RCC 7860 (cell line): ENCODE measurements around the gene NAXE.
"Not testable (repeated sequence)": the region's sequence is repeated elsewhere in the genome, so short reads cannot be mapped to it uniquely, and the experiment has no call there.

Experiments
- DNase-seq: peaks from one replicate; pipeline ENCODE4 v3.0.0-alpha.2; 2015; ENCODE audit warnings: low spot score
- FAIRE-seq: peaks from 2 replicates; lab custom pipeline; 2012; peaks lifted over from hg19 to GRCh38; lab: Jason Lieb, UNC

Gene NAXE

DNA sequence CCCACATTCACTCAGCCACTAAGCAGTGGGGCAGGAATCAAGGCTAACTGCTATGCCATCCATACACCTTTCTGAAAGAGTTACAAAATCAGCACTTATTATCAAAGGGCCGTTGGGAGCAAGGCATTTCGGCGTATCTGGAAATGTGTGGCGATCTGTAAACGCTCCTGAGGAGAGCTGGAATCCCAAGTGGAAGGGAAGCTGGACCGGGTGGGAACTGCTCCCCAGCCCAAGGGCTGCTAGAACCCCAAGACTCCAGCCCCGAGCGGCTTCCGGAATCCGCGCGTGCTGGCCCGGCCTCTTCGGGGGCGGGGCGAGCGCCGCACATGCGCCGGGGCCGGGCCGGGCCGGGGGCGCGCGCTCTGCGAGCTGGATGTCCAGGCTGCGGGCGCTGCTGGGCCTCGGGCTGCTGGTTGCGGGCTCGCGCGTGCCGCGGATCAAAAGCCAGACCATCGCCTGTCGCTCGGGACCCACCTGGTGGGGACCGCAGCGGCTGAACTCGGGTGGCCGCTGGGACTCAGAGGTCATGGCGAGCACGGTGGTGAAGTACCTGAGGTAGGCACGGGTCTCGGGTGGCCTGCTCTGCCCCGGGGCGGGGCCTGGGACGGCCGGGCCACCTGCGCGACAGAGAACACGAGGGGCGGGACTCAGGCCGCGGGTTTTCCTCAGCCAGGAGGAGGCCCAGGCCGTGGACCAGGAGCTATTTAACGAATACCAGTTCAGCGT lies at the start of gene NAXE:
Gene NAXE (plus strand): TSS at position 345 of the 726 bp plus-strand sequence. CDS start 29 bp downstream, at position 374.
- FAIRE-seq (no peak), DNase-seq (peak; percentile 28)

GRCh38 chr1:156543066-156543465 lies 48.5 kb upstream of the NAXE start:
- FAIRE-seq (no peak), DNase-seq (no peak)

DNA sequence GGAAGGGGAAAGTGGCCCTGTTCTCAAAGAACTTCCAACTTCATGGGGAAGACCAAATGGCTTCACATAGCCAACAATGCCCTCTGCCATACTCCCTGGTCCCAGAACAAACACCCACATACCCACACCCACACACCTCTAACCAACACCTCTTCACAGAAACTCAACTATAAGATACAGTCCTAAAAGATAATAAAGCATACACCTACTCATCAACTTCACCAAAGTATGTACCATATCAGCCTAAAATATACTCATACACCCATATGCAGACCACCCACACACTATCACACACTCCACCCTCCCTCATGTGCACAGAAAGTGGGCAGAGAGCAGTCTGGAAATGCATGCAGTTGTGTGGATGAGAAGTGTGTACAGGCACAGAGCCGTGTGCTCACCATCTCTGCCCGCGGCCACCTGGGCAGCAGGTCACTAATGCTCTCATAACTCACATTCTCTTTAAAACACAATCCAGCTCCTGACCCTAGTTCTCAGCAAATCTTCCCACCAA lies 46.9 kb upstream of the NAXE start:
- FAIRE-seq (no peak), DNase-seq (no peak)

DNA sequence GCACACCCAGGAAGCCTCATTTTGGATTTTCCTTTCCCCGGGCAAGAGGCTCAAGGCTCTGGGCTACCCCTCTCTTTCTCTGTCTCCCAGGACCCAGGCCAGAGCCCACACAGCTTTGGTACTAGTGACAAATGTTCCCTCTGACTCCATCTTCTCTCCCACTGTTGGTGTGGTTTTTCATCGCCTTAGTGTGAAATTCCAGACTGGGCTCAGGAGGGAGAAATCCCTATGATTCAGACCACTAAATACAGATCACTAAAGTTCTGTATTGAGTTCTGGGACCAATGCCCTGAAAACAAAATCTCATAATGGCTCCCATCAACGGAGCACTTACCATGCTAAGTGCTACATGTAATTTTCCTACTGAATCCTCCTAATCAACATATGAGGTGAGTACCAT lies 45.3 kb upstream of the NAXE start:
- FAIRE-seq (no peak), DNase-seq (no peak)

DNA sequence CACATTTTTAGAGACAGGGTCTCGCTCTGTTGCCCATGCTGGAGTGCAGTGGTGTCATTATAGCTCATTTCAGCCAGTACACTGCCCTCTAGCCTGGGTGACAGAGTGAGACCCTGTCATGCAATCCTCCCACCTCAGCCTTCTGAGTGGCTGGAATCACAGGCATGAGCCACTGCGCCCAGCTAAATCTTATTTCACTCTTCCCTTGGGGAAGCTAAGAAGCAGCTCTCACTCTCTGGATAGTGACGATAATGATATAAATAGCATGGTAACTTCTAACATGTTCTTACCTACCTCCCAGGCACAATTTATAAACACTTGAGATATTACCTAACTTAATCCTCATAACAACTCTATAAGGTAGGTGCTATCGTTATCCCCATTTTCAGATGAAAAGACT lies 44.1 kb upstream of the NAXE start:
- FAIRE-seq (no peak), DNase-seq (no peak)

- DNase-seq (no peak), FAIRE-seq (no peak)
Measured at GRCh38 chr1:156547982-156548381, 43.6 kb upstream of the NAXE start.

DNA sequence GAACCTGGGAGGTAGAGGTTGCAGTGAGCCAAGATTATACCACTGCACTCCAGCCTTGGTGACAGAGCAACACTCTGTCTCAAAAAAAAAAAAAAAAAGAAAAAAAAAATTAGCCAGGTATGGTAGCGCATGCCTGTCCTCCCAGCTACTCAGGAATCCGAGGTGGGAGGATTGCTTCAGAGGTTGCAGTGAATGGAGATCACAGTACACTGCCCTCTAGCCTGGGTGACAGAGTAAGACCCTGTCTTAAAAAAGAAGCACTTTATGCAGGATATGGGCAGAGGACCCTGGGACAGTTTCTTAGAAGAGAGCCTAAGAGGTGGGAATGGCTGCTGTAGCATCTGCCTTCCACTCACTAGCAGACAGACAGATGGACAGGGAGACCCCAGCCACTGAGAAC lies 42.2 kb upstream of the NAXE start:
- no peak for FAIRE-seq
- DNase-seq: no peak

GRCh38 chr1:156549831-156550230 lies 41.7 kb upstream of the NAXE start:
- DNase-seq (no peak), FAIRE-seq (no peak)

GRCh38 chr1:156550346-156550745 lies 41.2 kb upstream of the NAXE start:
- no peak for DNase-seq
- FAIRE-seq: no peak

DNA sequence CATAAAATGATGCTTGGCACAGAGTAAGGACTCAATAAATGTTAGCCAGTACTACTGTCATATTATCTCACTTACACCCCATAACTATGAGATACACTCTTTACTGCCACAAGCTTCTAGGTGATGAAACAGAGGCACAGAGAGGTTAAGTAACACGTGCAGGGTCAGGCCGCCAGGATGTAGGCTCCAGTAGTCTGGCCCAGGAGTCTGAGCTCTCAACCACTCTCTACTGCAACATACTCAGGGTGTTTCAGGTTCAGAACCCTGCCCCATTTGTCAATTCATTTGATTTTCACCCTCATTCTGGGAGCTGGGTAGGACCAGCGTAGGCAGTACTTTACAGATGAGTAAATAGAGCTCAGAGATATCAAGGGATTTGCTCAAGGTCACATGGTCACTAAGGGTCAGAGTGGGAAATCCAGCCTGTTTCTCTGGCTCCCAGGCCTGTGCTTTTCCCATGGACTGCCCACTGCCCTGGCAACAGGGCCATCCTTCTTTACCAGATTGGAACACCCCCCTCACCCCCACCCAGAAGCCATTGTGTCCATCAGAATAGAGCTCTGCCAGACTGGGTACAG lies 40.4 kb upstream of the NAXE start:
- DNase-seq (no peak), FAIRE-seq (no peak)

- peak; percentile 90 for DNase-seq
- peak; percentile 94 for FAIRE-seq
Measured at GRCh38 chr1:156551869-156552268, 39.7 kb upstream of the NAXE start.

DNA sequence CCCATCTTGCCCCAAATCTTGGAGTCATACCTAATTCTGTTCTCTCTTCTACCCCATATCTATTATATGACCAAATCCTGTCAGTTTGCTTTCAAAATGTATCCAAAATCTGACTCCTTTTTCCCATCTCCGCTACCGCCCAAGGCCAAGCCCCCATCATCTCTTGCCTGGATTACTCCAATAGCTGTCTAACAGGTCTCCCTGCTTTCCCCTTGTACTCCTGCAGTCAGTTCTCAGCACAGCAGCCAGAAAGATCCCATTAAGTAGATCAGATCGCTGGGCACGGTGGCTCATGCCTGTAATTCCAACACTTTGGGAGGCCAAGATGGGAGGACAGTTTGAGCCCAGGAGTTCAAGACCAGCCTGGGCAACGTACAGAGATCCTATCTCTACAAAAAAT lies 39.1 kb upstream of the NAXE start:
- DNase-seq: no peak
- FAIRE-seq: no peak

DNA sequence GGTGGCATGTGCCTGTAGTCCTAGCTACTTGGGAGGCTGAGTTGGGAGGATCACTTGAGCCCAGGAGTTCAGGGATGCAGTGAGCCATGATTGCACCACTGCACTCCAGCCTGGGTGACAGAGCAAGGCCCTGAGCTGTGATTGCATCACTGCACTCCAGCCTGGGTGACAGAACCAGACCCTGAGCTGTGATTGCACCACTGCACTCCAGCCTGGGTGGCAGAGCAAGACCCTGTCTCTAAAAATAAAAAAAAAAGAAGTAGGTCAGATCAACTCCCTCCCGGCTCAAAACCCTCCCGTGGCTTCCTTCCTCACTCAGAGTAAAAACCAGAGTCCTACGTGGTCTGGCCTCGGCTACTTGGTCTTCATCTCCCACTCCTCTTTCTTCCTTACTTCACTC lies 38.6 kb upstream of the NAXE start:
- peak; percentile 36 for DNase-seq
- FAIRE-seq: not testable (repeated sequence)

DNA sequence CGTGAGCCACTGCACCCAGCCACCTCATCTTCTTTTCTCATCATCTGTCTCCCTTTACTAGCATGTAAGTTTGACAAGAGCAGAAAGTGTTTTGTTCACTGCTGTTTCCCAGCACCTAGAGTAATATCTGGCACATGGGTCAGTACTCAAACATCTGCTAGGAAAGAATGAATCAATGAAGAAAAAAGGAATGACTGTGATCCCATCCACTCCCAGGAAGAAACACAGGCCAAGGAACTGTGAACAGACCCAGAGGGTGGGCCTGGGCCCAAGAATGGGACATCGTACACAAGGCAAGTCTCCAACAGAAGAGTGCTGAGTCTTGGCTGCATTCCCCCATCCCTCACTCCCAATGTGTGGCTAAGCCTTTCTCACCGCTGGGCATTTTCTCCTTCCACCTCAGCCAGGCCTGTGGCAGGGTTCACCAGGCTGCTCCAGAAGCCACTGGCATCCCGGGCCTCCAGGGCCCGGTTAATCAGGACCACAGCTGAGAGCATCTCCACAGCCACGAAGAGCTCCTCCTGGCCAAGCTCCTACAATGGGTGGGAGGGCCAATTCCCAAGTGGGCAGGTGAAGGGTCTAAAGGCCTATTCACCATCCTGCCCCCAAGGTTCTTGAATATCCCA lies 37.6 kb upstream of the NAXE start:
- no peak for FAIRE-seq

DNA sequence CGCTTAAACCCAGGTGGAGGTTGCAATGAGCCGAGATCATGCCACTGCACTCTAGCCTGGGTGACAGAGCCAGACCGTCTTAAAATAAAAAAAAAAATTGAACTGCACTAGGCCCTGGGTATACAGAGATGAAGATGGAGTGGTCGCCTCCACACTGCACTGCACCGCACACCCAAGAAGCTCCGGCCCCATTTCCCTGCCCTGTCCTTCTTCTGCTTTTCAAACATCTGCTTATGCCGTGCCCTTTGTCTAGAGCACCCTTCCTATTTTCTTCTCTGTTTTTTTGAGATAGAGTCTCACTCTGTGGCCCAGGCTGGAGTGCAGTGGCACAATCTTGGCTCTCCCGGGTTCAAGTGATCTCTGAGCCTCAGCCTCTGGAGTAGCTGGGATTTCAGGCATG lies 36.6 kb upstream of the NAXE start:
- no peak for DNase-seq
- no peak for FAIRE-seq

More for the DNA sequence above, 37.6 kb upstream of the NAXE start:
- DNase-seq: no peak

DNA sequence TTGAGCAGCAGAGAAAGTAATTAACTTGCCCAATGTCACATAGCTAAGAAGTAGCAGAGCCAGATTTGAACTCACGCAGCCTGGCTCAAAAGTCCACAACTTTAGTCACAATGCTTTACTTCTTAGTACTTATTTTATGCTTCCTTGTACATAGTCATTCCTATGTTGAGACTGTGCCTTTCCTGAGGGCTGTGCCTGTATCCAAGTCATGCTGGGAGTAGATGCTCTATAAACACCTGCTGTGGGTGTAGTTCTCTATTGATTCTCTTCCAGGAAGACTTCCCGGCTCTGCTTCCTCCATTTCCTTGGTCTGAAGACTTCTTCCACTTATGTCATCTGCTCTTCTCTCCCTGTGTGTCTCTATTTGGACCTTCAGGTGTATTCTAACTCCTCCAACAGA lies 35.9 kb upstream of the NAXE start:
- DNase-seq (no peak), FAIRE-seq (no peak)

- no peak for FAIRE-seq
Measured at GRCh38 chr1:156556354-156556753, 35.2 kb upstream of the NAXE start.

GRCh38 chr1:156559086-156559796 lies 32.3 kb upstream of the NAXE start:
- FAIRE-seq (no peak), DNase-seq (no peak)

More at GRCh38 chr1:156556354-156556753, 35.2 kb upstream of the NAXE start:
- DNase-seq: no peak

DNA sequence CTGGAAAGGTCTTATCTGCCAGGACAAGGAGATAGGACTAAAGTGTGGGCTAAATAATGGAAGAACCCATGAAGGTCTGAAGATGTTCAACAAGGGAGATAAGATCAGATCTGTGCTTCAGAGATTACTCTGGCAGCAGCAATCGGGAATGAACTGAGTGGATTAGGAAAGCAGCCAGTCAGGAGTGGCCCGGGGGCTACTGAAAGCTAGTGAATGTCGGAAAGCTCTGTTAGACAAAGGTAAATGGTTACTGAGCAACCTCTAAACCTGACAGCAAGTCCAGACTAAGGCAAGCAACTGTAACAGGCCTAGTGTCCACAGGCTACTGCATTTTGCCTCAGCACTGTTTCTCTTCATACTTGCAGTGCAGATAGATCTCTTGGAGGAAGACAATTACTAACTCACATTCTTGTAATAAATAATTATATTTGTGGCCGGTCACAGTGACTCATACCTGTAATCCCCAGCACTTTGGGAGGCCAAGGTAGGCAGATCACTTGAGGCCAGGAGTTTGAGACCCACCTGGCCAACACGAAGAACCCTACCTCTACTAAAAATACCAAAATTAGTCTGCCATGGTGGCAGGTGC lies 31.7 kb upstream of the NAXE start:
- FAIRE-seq (no peak), DNase-seq (peak; percentile 14)

- FAIRE-seq (no peak), DNase-seq (no peak)
Measured at GRCh38 chr1:156560585-156561163, 30.9 kb upstream of the NAXE start.

DNA sequence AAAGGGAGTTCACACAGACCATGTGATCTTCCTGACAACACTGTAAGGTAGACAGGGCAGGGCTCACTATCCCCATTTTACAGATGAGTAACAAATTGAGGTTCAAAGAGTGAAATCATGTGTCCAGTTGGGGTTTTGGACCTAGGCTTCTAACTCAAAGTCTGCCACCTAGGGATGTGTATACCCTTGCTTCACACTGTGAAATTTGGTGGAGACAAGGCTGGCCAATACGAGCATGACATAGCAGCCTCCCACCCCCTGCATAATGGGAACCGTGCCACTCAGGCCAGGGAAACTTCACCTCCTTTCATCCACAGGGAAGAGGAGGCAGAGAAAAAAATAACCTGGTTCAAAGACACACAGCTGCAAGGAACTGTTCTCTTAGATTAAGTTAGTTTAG lies 26.1 kb upstream of the NAXE start:
- no peak for DNase-seq
- FAIRE-seq: no peak
